ENCODE measurements around the gene NME9. TPM values are rescaled to one million over a fixed set of nuclear protein-coding genes. Genes with fewer than 3 reads are reported as not detected.
A peak's percentile ranks its signal among the peaks of the same experiment; 100 is the strongest.

NME9 gene
- total RNA-seq, 1 experiment from 2014 or later = not detected

DNA sequence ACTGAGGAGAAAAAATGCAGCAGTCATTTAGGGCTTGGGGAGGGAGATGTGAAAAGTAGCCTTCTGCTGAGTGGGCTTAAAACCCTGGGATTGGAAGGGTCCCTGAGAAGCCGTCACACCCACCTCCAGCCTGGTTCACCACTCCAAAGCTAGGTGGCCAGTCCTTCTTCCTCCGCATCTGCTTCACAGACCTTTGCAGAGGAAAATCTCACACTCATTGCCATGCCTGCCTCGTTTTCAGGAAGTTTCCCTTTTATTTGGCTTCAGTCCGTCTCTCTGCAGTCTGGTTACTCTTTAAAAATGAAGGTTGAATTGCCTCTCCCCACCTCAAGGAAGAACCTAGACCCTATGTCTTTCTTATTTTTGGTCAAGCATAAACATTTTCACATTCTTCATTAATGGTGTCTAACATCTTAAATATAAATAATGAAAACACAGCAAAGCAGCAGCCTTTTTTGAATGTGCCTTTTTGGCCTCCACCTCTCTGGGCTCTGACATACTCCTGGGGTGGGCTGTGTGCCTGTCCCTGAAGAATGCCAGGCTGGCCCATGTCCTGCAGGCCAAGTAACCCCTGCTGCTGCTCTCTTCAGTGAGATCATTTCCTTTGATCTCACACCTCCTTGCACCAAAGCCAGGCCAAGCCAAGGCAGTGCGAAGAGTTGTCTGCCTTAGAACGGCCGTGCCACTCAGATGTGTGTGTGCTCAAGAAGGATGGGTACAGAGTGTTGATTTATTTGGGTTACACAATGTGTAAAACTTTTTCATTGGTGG is 29.7 kb upstream of the NME9 start:
- Histone ChIP-seq H3K23me2 (ENCODE audit: insufficient read length, low read depth, low read length, poor library complexity, severe bottlenecking) (no peaks in the 10 kb centered on the region), H3K27ac (ENCODE audit: insufficient read length, low read depth, low read length) (no peak overlapping the region)
- H3K27ac Mint-ChIP-seq = peak overlapping the region in 1 of 3 experiments; percentile 92; a peak in 2 of 7 replicates

More for the DNA sequence above, 29.7 kb upstream of the NME9 start:
- no peak overlapping the region for H2BK12ac ChIP-seq (ENCODE audit: insufficient read length, low read depth, low read length)
- no peaks in the 10 kb centered on the region for H3K4me1 ChIP-seq (ENCODE audit: insufficient read depth, low read length)
- Mint-ChIP-seq H3K4me3 (no peak overlapping the region), H3K27me3 (ENCODE audit: low read depth) (no peaks in the 10 kb centered on the region), H3K4me1 (peaks cover 15 to 33% of the 10 kb centered on the region in 2 experiments), H3K36me3 (ENCODE audit: insufficient read depth in 1 of 3, low read depth in 3 of 3) (peaks cover 0 to 1% (median 0%) of the 10 kb centered on the region in 3 experiments; a peak in 2 of 7 replicates), H3K9me3 (no peaks in the 10 kb centered on the region)
- no peak overlapping the region for H2AK5ac ChIP-seq (ENCODE audit: insufficient read length, low read length)
- no peak overlapping the region for H2AFZ ChIP-seq (ENCODE audit: low read length)
- H3K9me3 ChIP-seq (ENCODE audit: control insufficient read depth, low read depth, low read length) = no peaks in the 10 kb centered on the region
- no peak overlapping the region for H3K14ac ChIP-seq (ENCODE audit: insufficient read depth, low read length)
- WGBS (ENCODE audit: extremely low coverage, insufficient read length, low lambda C conversion rate) = no CpG with 5 or more reads among the region's 7 CpGs
- H3K18ac ChIP-seq (ENCODE audit: insufficient read length, low read depth, low read length) = no peak overlapping the region
- H2BK120ac ChIP-seq (ENCODE audit: low read depth, low read length, poor library complexity, severe bottlenecking) = no peak overlapping the region
- no peak overlapping the region for H2BK20ac ChIP-seq (ENCODE audit: low read depth, low read length, poor library complexity, severe bottlenecking)
- no peak overlapping the region for H3K9ac ChIP-seq (ENCODE audit: extremely low read depth, insufficient read length, low read length)
- H3K4ac ChIP-seq (ENCODE audit: low read depth, low read length) = no peak overlapping the region
- no peak for DNase-seq
- H3T11ph ChIP-seq (ENCODE audit: low read length) = no peak overlapping the region
- no peak overlapping the region for H2BK5ac ChIP-seq (ENCODE audit: insufficient read length, low read length)
- H3K79me2 ChIP-seq (ENCODE audit: insufficient read depth, low read length) = no peaks in the 10 kb centered on the region
- no peak overlapping the region for H4K5ac ChIP-seq (ENCODE audit: insufficient read length, low read depth, low read length)
- TF ChIP-seq, protein P1, sequence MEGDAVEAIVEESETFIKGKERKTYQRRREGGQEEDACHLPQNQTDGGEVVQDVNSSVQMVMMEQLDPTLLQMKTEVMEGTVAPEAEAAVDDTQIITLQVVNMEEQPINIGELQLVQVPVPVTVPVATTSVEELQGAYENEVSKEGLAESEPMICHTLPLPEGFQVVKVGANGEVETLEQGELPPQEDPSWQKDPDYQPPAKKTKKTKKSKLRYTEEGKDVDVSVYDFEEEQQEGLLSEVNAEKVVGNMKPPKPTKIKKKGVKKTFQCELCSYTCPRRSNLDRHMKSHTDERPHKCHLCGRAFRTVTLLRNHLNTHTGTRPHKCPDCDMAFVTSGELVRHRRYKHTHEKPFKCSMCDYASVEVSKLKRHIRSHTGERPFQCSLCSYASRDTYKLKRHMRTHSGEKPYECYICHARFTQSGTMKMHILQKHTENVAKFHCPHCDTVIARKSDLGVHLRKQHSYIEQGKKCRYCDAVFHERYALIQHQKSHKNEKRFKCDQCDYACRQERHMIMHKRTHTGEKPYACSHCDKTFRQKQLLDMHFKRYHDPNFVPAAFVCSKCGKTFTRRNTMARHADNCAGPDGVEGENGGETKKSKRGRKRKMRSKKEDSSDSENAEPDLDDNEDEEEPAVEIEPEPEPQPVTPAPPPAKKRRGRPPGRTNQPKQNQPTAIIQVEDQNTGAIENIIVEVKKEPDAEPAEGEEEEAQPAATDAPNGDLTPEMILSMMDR (conservative IDR thresholded peaks at IDR 0.05) = no peak
- no peak overlapping the region for H3K56ac ChIP-seq (ENCODE audit: insufficient read length, low read depth, low read length)
- no peak overlapping the region for H3K4me2 ChIP-seq (ENCODE audit: insufficient read depth, insufficient read length, low read length)
- H4K91ac ChIP-seq (ENCODE audit: insufficient read length, low read depth, low read length) = no peak overlapping the region
- H3K79me1 ChIP-seq (ENCODE audit: insufficient read depth, low read depth, low read length, poor library complexity, severe bottlenecking) = no peaks in the 10 kb centered on the region
- H2BK15ac ChIP-seq (ENCODE audit: low read depth, low read length) = no peak overlapping the region
- H3K27me3 ChIP-seq (ENCODE audit: insufficient read depth, low read length) = no peaks in the 10 kb centered on the region
- no peak overlapping the region for H4K8ac ChIP-seq (replicated peaks; ENCODE audit: insufficient read length, low read depth, low read length)
- no peaks in the 10 kb centered on the region for H4K20me1 ChIP-seq (ENCODE audit: control insufficient read depth, insufficient read depth, insufficient read length)
- H3K23ac ChIP-seq (ENCODE audit: insufficient read length, low read depth, low read length) = no peak overlapping the region
